Subcutaneous adipose tissue (tissue), 4 donors: ENCODE results near the gene CPLX3. TPM values are rescaled to one million over a fixed set of nuclear protein-coding genes. Genes with fewer than 3 reads are reported as not detected.

Source experiments
- total RNA-seq, 4 donors: library from RNA; depleted of rRNA; stranded (reverse); fragments of >200 nt; gene quantifications; one replicate each; pipeline ENCODE4 v1.1.0, GENCODE V29; 2016
- TF ChIP-seq, protein P1 (sequence below): fragments of 450-650 bp; IDR thresholded peaks from one replicate; pipeline ENCODE4 v1.5.1; 2016; ENCODE audit warnings: low read depth, mild to moderate bottlenecking, control low read depth, antibody characterized with exemption, moderate library complexity

Gene CPLX3
- total RNA-seq, 4 donors from 2014 or later: not detected

GRCh38 chr15:74801311-74801997 lies 25.0 kb upstream of the CPLX3 start:
- TF ChIP-seq, protein P1, sequence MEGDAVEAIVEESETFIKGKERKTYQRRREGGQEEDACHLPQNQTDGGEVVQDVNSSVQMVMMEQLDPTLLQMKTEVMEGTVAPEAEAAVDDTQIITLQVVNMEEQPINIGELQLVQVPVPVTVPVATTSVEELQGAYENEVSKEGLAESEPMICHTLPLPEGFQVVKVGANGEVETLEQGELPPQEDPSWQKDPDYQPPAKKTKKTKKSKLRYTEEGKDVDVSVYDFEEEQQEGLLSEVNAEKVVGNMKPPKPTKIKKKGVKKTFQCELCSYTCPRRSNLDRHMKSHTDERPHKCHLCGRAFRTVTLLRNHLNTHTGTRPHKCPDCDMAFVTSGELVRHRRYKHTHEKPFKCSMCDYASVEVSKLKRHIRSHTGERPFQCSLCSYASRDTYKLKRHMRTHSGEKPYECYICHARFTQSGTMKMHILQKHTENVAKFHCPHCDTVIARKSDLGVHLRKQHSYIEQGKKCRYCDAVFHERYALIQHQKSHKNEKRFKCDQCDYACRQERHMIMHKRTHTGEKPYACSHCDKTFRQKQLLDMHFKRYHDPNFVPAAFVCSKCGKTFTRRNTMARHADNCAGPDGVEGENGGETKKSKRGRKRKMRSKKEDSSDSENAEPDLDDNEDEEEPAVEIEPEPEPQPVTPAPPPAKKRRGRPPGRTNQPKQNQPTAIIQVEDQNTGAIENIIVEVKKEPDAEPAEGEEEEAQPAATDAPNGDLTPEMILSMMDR: no peak

GRCh38 chr15:74802290-74802689 lies 24.1 kb upstream of the CPLX3 start:
- TF ChIP-seq, protein P1: no peak

GRCh38 chr15:74802862-74803447 lies 23.5 kb upstream of the CPLX3 start:
- TF ChIP-seq, protein P1: no peak

DNA sequence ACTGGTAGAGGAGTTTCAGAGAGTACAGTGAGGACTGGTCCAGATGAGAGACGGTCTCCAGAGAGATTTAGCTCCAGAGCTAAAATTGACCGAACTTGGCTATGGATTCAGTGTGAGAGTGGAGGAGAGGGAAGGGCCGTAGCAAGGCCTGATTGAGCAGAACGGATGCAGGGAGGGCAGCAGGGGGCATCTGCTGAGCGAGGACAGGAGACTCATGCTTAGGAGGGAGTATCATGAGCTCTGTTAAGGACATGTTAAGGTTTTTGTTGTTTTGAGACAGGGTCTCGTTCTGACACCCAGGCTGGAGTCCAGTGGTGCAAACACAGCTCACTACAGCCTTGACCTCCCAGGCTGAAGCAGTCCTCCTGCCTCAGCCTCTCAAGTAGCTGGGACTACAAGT lies 21.5 kb upstream of the CPLX3 start:
- TF ChIP-seq, protein P1: no peak

DNA sequence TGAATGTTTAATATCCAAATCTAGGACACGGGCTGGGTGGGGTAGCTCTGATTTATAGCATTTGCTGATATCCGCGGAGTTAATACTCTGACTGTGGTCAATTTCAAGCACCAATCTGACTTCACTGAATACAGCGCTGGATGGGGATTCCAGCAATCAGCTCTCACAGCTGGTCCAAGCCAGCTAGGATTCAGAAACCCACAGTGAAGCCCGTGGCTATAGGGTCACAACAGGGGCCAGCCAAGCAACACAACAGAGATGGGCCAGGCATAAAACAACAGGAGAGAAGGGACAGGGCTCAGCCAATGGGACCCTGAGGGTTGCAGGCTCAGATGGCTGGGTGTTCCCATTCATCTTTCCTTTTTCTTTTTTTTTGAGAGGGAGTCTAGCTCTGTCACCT lies 19.1 kb upstream of the CPLX3 start:
- TF ChIP-seq, protein P1: no peak

DNA sequence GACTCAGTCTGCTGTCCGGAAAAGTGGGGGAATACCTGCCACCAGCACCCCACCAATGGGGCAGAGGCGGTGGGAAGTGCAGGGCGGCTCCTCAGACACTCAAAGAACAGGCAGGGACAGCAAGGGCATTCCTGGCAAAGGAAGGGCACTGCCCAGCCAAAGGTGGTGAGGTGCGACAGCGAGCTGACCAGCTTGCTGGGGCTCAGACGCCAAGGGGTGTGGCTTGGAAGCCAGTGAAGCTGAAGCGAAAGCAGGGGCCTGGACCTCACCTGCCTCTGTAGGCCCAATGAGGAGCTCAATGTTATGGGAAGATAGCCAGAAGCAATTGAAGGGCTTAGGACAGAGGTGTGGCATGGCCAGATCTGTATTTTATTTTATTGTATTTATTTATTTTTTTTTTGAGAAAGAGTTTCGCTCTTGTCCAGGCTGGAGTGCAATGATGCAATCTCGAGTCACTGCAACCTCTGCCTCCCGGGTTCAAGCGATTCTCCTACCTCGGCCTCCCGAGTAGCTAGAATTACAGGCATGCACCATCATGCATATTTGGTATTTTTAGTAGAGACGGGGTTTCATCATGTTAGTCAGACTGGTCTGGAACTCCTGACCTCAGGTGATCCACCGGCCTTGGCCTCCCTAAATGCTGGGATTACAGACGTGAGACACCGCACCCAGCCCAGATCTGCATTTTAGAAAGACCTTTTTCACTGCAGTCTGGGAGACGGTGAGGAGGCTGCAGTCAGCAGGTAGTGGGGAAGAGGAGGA lies 18.2 kb upstream of the CPLX3 start:
- TF ChIP-seq, protein P1: no peak

DNA sequence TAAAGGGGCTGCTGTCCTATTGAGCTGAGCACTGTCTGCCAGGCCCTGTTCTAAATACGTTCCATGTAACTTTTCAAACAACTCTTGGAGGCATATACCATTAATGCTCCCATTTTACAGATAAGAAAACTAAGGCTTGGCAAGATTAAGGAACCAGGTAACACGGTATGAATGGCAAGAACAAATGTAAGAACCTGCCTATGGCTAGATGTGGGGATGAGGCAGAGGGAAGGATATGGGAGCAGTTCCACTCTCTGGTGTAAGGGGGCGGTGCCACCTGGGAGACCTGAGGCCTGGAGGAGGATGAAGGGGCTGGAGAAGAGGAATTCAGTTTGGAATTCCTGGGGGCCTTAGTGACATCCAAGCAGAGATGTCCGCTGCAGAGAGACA lies 17.6 kb upstream of the CPLX3 start:
- TF ChIP-seq, protein P1: no peak
